HL-60/S4 treated with retinoic acid at 250 ng/mL for 4 days and 3 days (cell line): ENCODE data around the gene OSBPL9.
"Not testable (repeated sequence)": the region's sequence is repeated elsewhere in the genome, so short reads cannot be mapped to it uniquely, and the experiment has no call there.

Experiments used
- in situ Hi-C: fragments of 300-500 bp; cut with MboI; formaldehyde crosslinking; loops from 2 replicates; pipeline ENCODE4 v1.7.0; 2022; ENCODE audit warnings: low sequenced_read_pairs

Gene OSBPL9

GRCh38 chr1:51733426-51733774, 116.5 kb downstream of the OSBPL9 start:
- in situ Hi-C loops = not testable (repeated sequence)

GRCh38 chr1:51733793-51734522, 117.1 kb downstream of the OSBPL9 start:
- in situ Hi-C loops = no loop called here

GRCh38 chr1:51734896-51735745, 118.2 kb downstream of the OSBPL9 start:
- in situ Hi-C loops = no loop called here

- in situ Hi-C loops = no loop called here
Measured at GRCh38 chr1:51735746-51736254, 118.9 kb downstream of the OSBPL9 start.

GRCh38 chr1:51736702-51737101, 119.8 kb downstream of the OSBPL9 start:
- in situ Hi-C loops = no loop called here

GRCh38 chr1:51738681-51739080, 121.8 kb downstream of the OSBPL9 start:
- in situ Hi-C loops = no loop called here

GRCh38 chr1:51740652-51741051, 123.8 kb downstream of the OSBPL9 start:
- in situ Hi-C loops = no loop called here

- in situ Hi-C loops = no loop called here
Measured at GRCh38 chr1:51741121-51741681, 124.3 kb downstream of the OSBPL9 start.

GRCh38 chr1:51744506-51745303, 127.8 kb downstream of the OSBPL9 start:
- in situ Hi-C loops = no loop called here

GRCh38 chr1:51745304-51745570, 128.3 kb downstream of the OSBPL9 start:
- in situ Hi-C loops = no loop called here

GRCh38 chr1:51749151-51749550, 132.3 kb downstream of the OSBPL9 start:
- in situ Hi-C loops = no loop called here

- in situ Hi-C loops = no loop called here
Measured at GRCh38 chr1:51750218-51750617, 133.3 kb downstream of the OSBPL9 start.

GRCh38 chr1:51750729-51751128, 133.8 kb downstream of the OSBPL9 start:
- in situ Hi-C loops = no loop called here

- in situ Hi-C loops = no loop called here
Measured at GRCh38 chr1:51752073-51752948, 135.4 kb downstream of the OSBPL9 start.

- in situ Hi-C loops = no loop called here
Measured at GRCh38 chr1:51753969-51754368, 137.1 kb downstream of the OSBPL9 start.

- in situ Hi-C loops = no loop called here
Measured at GRCh38 chr1:51754666-51755065, 137.8 kb downstream of the OSBPL9 start.

GRCh38 chr1:51755437-51755836, 138.5 kb downstream of the OSBPL9 start:
- in situ Hi-C loops = no loop called here

- in situ Hi-C loops = no loop called here
Measured at GRCh38 chr1:51756290-51756689, 139.4 kb downstream of the OSBPL9 start.

GRCh38 chr1:51758310-51758709, 141.4 kb downstream of the OSBPL9 start:
- in situ Hi-C loops = no loop called here

GRCh38 chr1:51760872-51761271, 144.0 kb downstream of the OSBPL9 start:
- in situ Hi-C loops = no loop called here
